Right atrium auricular region (tissue), 2 donors: ENCODE measurements around the gene H2BK1. TPM values are rescaled to one million over a fixed set of nuclear protein-coding genes. Genes with fewer than 3 reads are reported as not detected.

ENCODE experiments used
- DNase-seq: peaks from one replicate; pipeline ENCODE4 v3.0.0-alpha.2; 2019; ENCODE audit warnings: low spot score
- H3K27ac ChIP-seq, 2 donors: fragments of 200-600 bp; sonication (generic); 1 replicate in 1 of 2; 2 replicates in 1 of 2; pipeline ENCODE4 v1.5.1; 2016 to 2019
- H3K27me3 ChIP-seq, 2 donors: fragments of 200-600 bp; sonication (generic); one replicate each; pipeline versions ENCODE4 v1.5.1 to v1.6.0; 2017 to 2019
- H3K36me3 ChIP-seq: fragments of 200-600 bp; sonication (generic); one replicate; pipeline ENCODE4 v1.5.1; 2016
- H3K4me1 ChIP-seq, 2 donors: fragments of 200-600 bp; sonication (generic); one replicate each; pipeline versions ENCODE4 v1.5.1 to v1.6.0; 2017 to 2019
- H3K4me3 ChIP-seq, 2 donors: fragments of 200-600 bp; sonication (generic); 1 replicate in 1 of 2; 2 replicates in 1 of 2; pipeline ENCODE4 v1.5.1; 2017 to 2019; ENCODE audit warnings: mild to moderate bottlenecking in 1 of 2, moderate library complexity in 1 of 2
- H3K9me3 ChIP-seq, 2 donors: fragments of 200-600 bp; sonication (generic); one replicate each; pipeline ENCODE4 v1.5.1; 2019
- CTCF ChIP-seq, 2 donors: fragments of 200-600 bp; sonication (generic); IDR thresholded peaks; one replicate each; pipeline ENCODE4 v1.5.1; 2019; ENCODE audit warnings: antibody characterized with exemption in 2 of 2
- total RNA-seq, 2 donors: library from RNA; depleted of rRNA; stranded (reverse); fragments of >200 nt; gene quantifications; one replicate each; pipeline ENCODE4 v1.1.0, GENCODE V29; 2016

Gene H2BK1
- total RNA-seq, 2 donors from 2014 or later: not detected

DNA sequence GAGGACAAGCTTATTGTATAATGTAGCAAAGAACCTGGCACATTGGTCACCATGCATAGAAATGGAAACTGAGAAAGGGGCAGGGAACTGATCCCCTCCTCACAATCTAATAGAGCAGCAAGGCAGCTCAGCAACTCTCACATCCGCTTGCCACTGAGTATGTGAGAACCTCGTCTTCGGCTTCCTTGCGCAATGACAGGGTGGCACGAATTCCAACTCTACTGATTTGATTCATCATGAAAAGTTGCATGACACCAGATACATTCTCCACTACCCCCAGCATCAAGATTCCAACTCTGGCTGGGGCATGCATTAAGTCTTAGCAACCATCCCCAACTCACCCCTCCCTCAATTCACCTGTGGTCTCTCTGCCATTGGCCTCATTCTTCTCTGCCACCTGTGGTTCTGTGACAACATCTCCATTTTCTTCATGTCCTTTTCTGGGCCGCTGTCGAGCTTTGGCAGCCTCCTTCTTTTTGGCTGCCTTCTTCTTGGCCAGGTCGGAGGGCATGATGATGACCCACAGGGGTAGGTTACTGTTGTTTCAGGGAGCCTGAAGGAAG lies 15.7 kb upstream of the H2BK1 start:
- peaks cover 0 to 19% of the 10 kb centered on the region in 2 donors for H3K4me1 ChIP-seq
- peak overlapping the region; percentile 82 to 86 for H3K4me3 ChIP-seq
- H3K9me3 ChIP-seq: no peaks in the 10 kb centered on the region
- no peak for TF ChIP-seq CTCF (IDR thresholded peaks at IDR 0.05)
- no peak for DNase-seq
- no peak overlapping the region for H3K27ac ChIP-seq
- H3K36me3 ChIP-seq: peaks cover 41% of the 10 kb centered on the region
- no peaks in the 10 kb centered on the region for H3K27me3 ChIP-seq

- Histone ChIP-seq H3K36me3 (peaks cover 61% of the 10 kb centered on the region), H3K4me3 (no peak overlapping the region), H3K27ac (no peak overlapping the region), H3K4me1 (peaks cover 0 to 19% of the 10 kb centered on the region in 2 donors), H3K9me3 (no peaks in the 10 kb centered on the region), H3K27me3 (no peaks in the 10 kb centered on the region)
- TF ChIP-seq CTCF (IDR thresholded peaks at IDR 0.05): no peak
- no peak for DNase-seq
These were observed 13.4 kb upstream of the H2BK1 start for GRCh38 chr7:151223728-151224127.

DNA sequence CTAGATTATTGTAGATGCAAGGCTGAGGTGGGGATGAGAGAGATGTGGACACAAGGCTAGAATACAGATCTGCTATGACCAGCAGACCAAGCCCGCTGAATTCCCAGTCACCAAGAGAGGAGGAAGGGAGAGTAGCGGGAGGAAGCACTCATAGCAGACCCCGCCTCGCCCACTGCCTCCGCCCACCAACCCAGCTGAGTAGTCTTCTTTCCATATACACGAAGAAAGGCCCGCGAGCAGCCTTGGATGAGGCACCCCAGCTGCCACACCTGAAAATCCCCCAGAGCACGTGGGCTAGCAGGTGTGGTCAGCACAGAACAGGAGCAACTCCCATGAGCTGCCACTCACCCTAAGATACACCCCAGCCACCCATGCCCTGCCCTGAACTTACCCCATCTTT lies 7.9 kb upstream of the H2BK1 start:
- H3K27me3 ChIP-seq: no peaks in the 10 kb centered on the region
- no peak for DNase-seq
- H3K27ac ChIP-seq: no peak overlapping the region
- H3K36me3 ChIP-seq: peaks cover 90% of the 10 kb centered on the region
- no peaks in the 10 kb centered on the region for H3K4me1 ChIP-seq
- H3K4me3 ChIP-seq: no peak overlapping the region
- H3K9me3 ChIP-seq: no peaks in the 10 kb centered on the region
- no peak for TF ChIP-seq CTCF (IDR thresholded peaks at IDR 0.05)

- Histone ChIP-seq H3K27me3 (no peaks in the 10 kb centered on the region), H3K36me3 (peaks cover 66% of the 10 kb centered on the region)
- no peak for TF ChIP-seq CTCF (IDR thresholded peaks at IDR 0.05)
These were observed 5.1 kb upstream of the H2BK1 start for GRCh38 chr7:151215396-151215795.

GRCh38 chr7:151213826-151214225 lies 3.5 kb upstream of the H2BK1 start:
- H3K36me3 ChIP-seq: peaks cover 53% of the 10 kb centered on the region
- no peaks in the 10 kb centered on the region for H3K27me3 ChIP-seq
- DNase-seq: no peak
- no peak for TF ChIP-seq CTCF (IDR thresholded peaks at IDR 0.05)
- no peak overlapping the region for H3K27ac ChIP-seq
- no peaks in the 10 kb centered on the region for H3K4me1 ChIP-seq
- H3K9me3 ChIP-seq: no peaks in the 10 kb centered on the region
- H3K4me3 ChIP-seq: no peak overlapping the region

More at GRCh38 chr7:151215396-151215795, 5.1 kb upstream of the H2BK1 start:
- Histone ChIP-seq H3K27ac (no peak overlapping the region), H3K9me3 (no peaks in the 10 kb centered on the region), H3K4me1 (no peaks in the 10 kb centered on the region), H3K4me3 (no peak overlapping the region)
- no peak for DNase-seq

DNA sequence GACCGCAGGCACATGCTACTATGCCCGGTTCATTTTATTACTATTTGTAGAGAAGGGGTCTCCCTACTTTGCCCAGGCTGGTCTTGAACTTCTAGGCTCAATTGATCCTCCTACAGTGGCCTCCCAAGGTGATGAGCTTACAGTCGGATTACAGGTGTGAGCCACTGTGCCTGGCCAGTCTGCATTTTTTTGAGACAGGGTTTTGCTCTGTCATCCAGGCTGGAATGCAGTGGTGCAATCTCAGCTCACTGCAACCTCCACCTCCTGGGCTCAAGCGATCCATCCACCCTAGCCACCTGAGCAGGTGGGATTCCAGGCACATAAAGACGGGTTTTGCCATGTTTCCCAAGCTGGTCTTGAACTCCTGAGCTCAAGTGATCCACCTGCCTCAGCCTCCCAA lies 2.3 kb upstream of the H2BK1 start:
- Histone ChIP-seq H3K36me3 (peaks cover 41% of the 10 kb centered on the region), H3K27ac (no peak overlapping the region), H3K4me3 (no peak overlapping the region), H3K4me1 (no peaks in the 10 kb centered on the region), H3K9me3 (no peaks in the 10 kb centered on the region), H3K27me3 (no peaks in the 10 kb centered on the region)
- no peak for DNase-seq
- TF ChIP-seq CTCF (IDR thresholded peaks at IDR 0.05): no peak
